HT1080 (cell line): ENCODE data around the gene GAL. TPM values are rescaled to one million over a fixed set of nuclear protein-coding genes. Genes with fewer than 3 reads are reported as not detected.

Experiments used
- DNase-seq: peaks from one replicate; pipeline ENCODE4 v3.0.0-alpha.2; 2015; ENCODE audit warnings: low read depth
- total RNA-seq: library from RNA; depleted of rRNA; stranded (reverse); fragments of >200 nt; shearing (Covaris generic); gene quantifications from 2 replicates; pipeline ENCODE4 v1.2.3, GENCODE V29; 2014; rRNA removed

GAL gene
- total RNA-seq, 1 experiment from 2014 or later: not detected

DNA sequence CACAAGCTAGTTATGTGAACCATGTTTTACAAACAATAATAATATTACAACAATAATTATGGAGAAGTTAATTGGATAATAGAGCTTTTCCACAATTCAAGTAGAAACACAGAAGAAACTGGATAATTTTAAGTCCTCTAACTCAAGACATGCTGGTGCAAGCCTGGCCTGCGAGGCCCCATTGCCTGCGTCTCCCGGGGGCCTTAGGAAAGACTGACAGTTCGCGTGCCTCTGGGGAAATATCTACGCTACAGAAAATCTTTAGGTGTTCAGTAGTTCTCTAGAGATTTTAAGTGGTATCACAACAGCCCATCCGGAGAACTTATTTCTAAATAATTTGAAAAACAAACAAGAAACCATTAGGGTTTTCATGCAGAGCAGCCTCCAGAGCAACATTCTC is 23.2 kb downstream of the GAL start:
- DNase-seq: no peak

DNA sequence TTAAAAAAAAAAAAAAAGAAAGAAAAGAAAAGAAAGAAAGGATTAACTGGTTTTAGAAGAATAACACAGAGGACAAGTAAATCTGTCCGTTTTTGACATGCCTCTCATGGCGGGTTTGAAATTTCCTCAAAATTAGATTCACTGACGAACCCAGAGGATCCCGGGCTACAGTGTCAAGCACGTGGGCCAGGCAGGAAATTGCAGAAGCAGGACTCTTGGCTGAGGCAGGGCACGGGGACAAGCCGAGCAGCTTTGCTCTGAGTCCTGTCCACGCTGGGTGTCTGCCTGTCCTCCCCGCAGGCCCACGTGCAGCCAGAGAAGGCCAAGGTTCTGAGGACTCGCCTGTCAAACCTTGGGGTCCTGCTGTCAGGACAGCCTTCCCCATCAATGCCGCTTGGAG is 24.7 kb downstream of the GAL start:
- DNase-seq: no peak

DNA sequence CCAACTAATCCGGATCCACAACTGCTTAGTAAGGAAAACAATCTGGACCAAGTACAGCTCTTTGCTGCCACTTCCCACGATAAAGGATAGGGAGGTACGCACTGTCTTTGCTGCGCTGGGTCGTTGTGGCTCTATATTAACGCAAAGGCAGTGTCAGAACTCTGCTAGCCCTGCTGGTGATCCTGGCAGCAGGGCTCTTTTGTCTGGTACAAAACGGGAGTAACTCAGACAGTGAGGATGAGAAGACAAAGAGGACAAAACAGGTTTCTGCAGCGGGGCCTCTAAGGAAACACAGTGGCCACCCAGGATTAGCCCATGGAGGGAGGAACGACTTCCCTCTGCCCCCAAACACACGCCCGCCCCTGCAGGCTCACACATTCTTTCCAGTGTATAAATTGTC is 26.1 kb downstream of the GAL start:
- no peak for DNase-seq

DNA sequence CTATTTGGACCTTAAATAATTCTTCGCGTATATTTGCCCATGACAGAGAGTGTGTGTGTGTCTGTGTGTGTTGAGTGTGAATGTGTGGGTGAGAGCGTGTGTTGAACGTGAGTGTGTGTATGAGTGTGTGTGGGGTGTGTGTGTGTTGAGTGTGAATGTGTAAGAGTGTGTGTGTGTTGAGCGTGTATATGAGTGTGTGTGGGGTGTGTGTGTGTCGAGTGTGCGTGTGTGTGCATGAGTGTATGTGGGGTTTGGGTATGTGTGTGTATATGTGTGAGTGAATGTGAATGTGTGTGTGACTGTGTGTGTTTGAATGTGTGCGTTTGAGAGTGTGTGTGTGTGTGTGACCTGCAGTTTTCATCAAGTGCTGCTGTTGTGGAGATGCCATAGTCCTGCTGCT is 26.8 kb downstream of the GAL start:
- DNase-seq: no peak

DNA sequence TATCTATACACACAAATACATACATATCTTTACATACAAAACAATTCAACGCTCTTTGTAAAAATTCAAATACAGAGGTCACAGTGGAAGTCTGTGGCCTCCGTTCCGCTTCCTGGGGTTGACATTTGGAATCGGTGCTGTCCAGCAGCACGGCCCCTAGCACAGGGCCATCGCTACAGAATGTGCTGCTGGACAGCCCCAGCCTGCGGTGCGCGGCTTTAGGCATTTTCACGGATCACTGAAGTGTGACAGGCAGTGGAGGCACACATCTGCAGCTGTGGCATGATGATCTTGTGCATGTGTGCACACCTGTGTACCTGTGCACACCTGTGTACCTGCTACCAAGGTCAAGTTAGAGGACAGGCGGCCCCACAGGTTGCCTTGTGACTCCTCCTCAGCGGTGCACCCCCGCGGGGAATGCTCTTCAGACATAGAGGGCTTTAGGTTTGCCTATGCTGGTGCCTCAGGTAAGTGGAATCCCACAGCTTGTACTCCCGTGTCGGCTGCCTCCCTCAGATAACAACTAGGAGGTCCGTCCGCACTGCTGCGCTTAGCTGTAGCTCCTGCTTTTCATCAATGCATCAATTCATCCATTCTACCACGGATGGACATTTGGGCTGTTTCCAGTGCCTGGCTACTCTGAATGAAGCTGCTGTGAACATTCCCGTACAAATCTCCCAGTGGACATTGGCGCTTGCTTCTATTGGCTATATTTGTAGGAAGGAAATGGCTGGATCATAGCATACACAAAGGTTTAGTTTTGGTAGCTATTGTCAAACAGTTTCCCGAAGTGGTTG is 29.9 kb downstream of the GAL start:
- no peak for DNase-seq

DNA sequence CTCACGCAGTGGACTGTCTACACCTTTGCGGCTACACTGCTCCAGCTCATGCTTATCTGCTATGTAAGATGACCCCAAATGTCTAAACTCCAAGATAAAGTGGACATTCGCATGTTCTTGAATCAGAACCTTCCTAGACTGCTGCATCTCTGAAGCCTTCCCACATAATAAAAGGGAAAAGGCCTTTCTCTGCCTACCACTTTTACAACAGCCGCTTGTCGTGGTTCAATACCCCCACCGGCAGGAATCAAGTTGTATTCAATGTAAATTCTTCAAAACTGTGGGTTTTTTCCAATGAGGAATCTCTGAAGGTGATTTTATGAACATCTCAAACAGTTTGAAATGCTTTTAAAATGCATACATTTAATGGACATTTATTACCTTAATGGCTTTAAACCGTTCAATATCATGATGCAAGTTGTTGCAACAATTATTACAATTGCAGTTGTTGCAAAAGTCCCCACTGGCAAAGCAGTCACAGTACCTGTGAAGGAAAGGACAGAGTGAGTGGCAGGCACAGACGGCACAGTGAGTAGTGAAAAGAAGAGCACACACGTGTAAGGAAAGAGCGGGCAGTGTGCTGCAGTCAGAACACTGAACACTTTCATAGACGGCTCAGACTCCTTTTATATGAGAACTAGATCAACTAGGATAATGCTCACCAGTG is 31.2 kb downstream of the GAL start:
- no peak for DNase-seq

DNA sequence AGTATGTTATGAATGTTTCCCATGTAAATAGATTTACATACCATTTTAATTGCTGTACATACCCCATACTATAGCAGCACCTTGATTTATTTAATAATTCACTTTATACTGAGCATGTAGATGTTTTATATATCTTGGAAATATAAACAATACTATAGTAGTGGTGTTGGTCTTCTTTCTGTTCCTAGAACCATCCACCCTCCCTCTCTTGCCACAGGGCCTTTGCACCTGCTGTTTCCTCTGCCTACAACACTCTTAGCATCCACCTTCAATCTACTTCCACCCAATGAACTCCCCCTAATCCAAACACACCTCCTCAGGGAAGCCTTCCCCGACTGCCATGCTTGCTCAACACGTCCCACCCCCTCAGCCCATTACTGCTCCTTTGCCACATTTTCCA is 36.7 kb downstream of the GAL start:
- DNase-seq: no peak

DNA sequence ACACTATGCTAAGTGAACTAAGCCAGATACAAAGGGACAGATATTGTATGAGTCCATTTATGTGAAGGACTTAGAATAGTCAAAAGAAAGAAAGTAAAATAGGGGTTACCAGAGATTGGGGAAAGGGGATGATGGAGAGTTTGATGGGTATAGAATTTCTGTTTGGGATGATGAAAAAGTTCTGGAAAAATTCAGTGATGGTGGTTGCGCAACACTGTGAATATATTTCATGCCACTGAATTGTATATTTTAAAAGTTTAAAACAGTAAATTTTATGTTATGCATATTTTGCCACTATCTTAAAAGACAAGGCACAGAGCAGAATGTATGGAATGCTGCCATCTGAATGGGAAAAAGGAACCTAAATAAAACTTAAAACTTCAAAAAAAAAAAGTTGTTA is 37.8 kb downstream of the GAL start:
- no peak for DNase-seq

DNA sequence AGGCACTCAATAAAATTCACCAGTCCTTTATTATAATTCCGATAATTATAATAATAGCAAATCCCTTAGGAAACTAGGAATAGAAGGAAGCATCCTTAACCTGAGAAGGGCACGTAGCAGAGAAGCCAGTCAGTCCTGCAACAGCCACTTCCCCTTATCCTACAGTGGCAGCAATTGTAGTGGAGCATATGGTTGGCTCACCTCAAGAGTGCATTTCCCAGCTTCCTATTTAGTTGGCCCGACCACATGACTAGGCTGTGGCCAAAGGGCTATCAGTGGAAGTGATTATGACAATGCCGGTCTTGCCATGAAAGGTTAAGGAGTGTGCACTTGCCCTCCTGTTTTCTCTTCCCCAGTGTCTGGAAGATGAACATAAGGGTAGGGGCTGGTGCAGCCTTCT is 39.9 kb downstream of the GAL start:
- no peak for DNase-seq

DNA sequence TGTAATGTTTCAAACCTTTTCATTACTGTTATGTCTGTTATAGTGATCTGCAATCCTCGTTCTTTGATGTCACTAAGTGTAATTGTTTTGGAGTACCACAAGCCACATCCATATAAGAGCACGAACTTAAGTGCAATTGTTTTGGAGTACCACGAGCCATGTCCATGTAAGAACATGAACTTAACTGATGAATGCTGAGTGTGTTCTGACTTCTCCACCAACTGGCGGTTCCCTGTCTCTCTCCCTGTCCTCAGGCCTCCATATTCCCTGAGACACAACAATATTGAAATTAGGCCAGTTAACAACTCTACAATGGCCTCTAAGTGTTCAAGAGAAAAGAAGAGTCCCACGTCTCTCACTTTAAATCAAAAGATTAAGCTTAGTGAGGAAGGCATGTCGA is 43.4 kb downstream of the GAL start:
- no peak for DNase-seq

DNA sequence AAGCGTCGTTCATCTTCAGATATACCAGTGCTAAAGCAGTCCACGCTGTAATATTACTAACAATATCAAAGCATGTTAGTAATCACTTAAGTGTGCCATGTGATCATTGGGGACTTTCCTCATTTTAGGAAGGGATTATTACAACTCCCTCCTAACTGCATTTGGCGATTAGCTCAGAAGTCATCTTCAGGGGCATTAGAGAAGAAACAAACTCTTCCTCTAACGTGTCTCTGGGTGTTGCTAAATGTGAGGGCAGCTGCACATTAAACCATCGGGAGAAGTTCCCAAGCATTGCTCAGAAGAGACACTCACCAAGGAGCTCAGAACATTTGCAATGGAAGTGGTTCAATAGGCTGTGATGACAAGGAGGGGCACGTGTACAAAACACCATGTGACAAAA is 49.8 kb downstream of the GAL start:
- DNase-seq: no peak

DNA sequence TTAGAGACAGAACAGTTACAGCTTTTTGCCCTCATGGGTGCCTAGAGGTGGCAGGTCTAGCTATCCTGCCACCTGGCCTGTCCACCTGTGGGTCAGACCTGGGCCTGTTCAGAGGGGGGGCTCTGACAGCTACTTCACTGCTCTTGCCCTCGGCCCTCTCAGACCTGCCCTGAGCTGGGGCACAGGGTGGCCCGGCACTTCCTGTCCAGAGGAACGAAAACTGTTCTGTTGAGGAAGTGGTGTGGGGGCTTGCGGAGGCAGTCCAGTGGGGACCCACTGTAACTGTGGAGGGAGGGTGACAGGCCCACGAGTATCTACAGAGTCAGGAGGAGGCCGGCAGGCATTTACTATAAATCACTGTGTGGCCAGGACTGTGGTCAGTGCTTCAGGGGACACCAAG is 50.8 kb downstream of the GAL start:
- DNase-seq: no peak

DNA sequence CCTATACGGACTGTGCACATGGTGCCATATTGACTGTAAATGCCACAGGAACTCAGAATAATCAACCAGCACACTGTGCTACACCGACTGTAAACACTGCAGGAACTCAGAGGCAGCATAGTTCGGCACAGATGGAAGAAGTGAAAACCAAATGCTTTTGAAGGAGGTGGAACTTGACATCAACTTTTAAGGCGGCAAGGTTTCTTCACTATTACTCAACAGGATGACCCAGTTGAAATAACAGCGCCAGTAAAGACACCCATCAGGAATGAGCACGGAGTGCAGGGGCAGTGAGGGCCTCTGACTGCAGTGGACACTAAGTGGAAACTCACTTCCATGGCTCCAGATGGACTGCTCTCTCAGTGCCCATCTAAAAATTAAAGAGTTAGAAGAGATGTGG is 51.3 kb downstream of the GAL start:
- no peak for DNase-seq

Other genes starting within 250 kb of the GAL start
- 93.6 and 111 TPM in 2 replicates for gene PPP6R3, start 223.8 kb upstream of the GAL start, total RNA-seq
- gene TESMIN, start 67.0 kb downstream of the GAL start, total RNA-seq: 3.6 TPM in 1 of 2 replicates, not detected in the other
- 0.37 and 0.39 TPM in 2 replicates for gene CPT1A, start 157.4 kb downstream of the GAL start, total RNA-seq
- 163 and 206 TPM in 2 replicates for gene MRPL21, start 219.3 kb downstream of the GAL start, total RNA-seq
- gene IGHMBP2, start 219.3 kb downstream of the GAL start, total RNA-seq: 6.6 and 8.5 TPM in 2 replicates